ENCODE results near the gene SLC9A9.
A peak's percentile ranks its signal among the peaks of the same experiment; 100 is the strongest.
"Not testable (repeated sequence)": the region's sequence is repeated elsewhere in the genome, so short reads cannot be mapped to it uniquely, and the experiment has no call there.

The SLC9A9 gene

DNA sequence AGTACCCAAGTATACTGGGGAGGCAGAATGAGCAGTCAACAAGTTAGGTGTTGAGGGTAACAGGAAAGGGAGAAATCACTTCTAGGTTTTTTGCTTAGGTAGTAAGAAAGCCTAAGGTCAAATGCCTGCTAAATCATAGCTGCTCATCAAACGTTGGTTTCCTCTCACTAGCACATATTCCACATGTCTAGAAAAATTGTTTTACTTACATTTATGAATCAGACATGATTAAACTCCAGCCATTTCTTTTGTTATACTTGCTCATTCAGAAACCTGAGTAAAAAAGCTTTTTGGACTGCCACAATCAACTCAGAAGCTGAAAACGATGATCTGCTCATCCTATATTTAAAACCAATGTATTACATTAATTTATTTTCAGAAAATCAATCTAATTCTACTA lies 40.2 kb downstream of the SLC9A9 start:
- H3K9me3 ChIP-seq (ENCODE audit: control insufficient read depth in 1 of 2, low read length in 2 of 2), result no peaks in the 10 kb centered on the region
- no peak overlapping the region for H3K4me3 ChIP-seq (ENCODE audit: low read depth in 1 of 2, low read length in 2 of 2)
- peaks cover 0 to 22% of the 10 kb centered on the region in 2 donors for H3K4me1 ChIP-seq (ENCODE audit: control insufficient read depth in 1 of 2, insufficient read depth in 2 of 2, low read length in 2 of 2)
- H3K36me3 ChIP-seq (ENCODE audit: control insufficient read depth in 1 of 2, insufficient read depth in 2 of 2, low read length in 2 of 2), result no peaks in the 10 kb centered on the region
- no peak overlapping the region for H3K27ac ChIP-seq (ENCODE audit: low read length)
- no peaks in the 10 kb centered on the region for H3K27me3 ChIP-seq (ENCODE audit: low read depth, low read length)

DNA sequence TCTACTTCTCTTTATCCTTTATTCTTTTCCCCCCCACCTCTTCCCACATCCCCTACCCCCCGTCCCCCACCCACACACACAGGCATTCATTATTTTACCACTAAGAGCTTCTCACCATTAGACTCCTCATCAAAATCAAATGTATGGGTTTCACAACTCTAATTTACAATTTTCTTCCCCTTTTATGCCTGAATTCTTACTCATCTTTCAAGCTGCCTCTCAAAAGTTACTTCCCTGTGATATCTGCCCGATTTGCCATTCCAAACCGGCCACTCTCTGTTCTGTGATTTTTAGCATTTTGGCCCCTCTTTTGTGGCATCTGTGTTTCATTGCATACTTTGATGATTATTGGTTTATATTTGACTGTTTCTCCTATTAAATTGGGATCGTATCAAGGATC lies 42.2 kb downstream of the SLC9A9 start:
- no peak overlapping the region for H3K27ac ChIP-seq (ENCODE audit: low read length)
- H3K4me1 ChIP-seq (ENCODE audit: control insufficient read depth in 1 of 2, insufficient read depth in 2 of 2, low read length in 2 of 2), result peaks cover 0 to 19% of the 10 kb centered on the region in 2 donors
- H3K4me3 ChIP-seq (ENCODE audit: low read depth in 1 of 2, low read length in 2 of 2), result no peak overlapping the region
- H3K27me3 ChIP-seq (ENCODE audit: low read depth, low read length), result no peaks in the 10 kb centered on the region
- no peaks in the 10 kb centered on the region for H3K36me3 ChIP-seq (ENCODE audit: control insufficient read depth in 1 of 2, insufficient read depth in 2 of 2, low read length in 2 of 2)
- H3K9me3 ChIP-seq (ENCODE audit: control insufficient read depth in 1 of 2, low read length in 2 of 2), result no peaks in the 10 kb centered on the region

DNA sequence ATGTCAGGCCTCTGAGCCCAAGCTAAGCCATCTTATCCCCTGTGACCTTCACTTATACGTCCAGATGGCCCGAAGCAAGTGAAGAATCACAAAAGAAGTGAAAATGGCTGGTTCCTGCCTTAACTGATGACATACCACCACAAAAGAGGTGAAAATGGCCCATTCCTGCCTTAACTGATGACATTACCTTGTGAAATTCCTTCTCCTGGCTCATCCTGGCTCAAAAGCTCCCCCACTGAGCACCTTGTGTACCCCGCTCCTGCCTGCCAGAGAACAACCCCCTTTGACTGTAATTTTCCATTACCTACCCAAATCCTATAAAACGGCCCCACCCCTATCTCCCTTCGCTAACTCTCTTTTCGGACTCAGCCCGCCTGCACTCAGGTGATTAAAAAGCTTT lies 42.8 kb downstream of the SLC9A9 start:
- not testable (repeated sequence) for H3K4me3 ChIP-seq (ENCODE audit: low read depth in 1 of 2, low read length in 2 of 2)

DNA sequence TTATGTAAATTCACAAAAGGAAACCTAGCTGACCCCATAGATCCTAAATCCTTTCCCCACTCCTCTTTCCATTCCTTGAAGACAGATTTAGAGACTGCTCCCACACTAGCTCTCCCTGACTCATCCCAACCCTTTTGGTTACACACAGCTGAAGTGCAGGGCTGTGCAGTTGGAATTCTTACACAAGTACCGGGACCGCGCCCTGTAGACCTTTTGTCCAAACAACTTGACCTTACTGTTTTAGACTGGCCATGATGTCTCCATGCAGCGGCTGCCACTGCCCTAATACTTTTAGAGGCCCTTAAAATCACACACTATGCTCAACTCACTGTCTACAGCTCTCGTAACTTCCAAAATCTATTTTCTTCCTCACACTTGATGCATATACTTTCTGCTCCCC lies 47.2 kb downstream of the SLC9A9 start:
- not testable (repeated sequence) for H3K27me3 ChIP-seq (ENCODE audit: low read depth, low read length); H3K4me3 ChIP-seq (ENCODE audit: low read depth in 1 of 2, low read length in 2 of 2); H3K4me1 ChIP-seq (ENCODE audit: control insufficient read depth in 1 of 2, insufficient read depth in 2 of 2, low read length in 2 of 2); H3K36me3 ChIP-seq (ENCODE audit: control insufficient read depth in 1 of 2, insufficient read depth in 2 of 2, low read length in 2 of 2); H3K9me3 ChIP-seq (ENCODE audit: control insufficient read depth in 1 of 2, low read length in 2 of 2); H3K27ac ChIP-seq (ENCODE audit: low read length)

More for the DNA sequence above, 42.8 kb downstream of the SLC9A9 start:
- peaks cover 0 to 13% of the 10 kb centered on the region in 2 donors for H3K4me1 ChIP-seq (ENCODE audit: control insufficient read depth in 1 of 2, insufficient read depth in 2 of 2, low read length in 2 of 2)
- H3K27ac ChIP-seq (ENCODE audit: low read length); H3K27me3 ChIP-seq (ENCODE audit: low read depth, low read length); H3K9me3 ChIP-seq (ENCODE audit: control insufficient read depth in 1 of 2, low read length in 2 of 2); H3K36me3 ChIP-seq (ENCODE audit: control insufficient read depth in 1 of 2, insufficient read depth in 2 of 2, low read length in 2 of 2): not testable (repeated sequence)

DNA sequence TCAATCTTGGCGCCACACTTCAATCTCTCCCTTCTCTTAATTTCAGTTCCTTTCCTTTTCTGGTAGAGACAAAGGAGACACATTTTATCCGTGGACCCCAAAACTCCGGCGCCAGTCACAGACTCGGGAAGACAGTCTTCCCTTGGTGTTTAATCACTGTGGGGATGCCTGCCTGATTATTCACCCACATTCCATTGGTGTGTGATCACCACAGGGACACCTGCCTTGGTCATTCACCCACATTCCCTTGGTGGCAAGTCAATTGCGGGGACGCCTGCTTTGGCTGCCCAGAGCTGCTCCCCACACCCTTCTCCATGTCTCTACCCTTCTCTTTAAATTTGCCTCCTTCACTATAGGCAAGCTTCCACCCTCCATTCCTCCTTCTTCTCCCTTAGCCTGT lies 50.1 kb downstream of the SLC9A9 start:
- H3K27ac ChIP-seq (ENCODE audit: low read length); H3K36me3 ChIP-seq (ENCODE audit: control insufficient read depth in 1 of 2, insufficient read depth in 2 of 2, low read length in 2 of 2); H3K27me3 ChIP-seq (ENCODE audit: low read depth, low read length); H3K9me3 ChIP-seq (ENCODE audit: control insufficient read depth in 1 of 2, low read length in 2 of 2); H3K4me3 ChIP-seq (ENCODE audit: low read depth in 1 of 2, low read length in 2 of 2): not testable (repeated sequence)
- H3K4me1 ChIP-seq (ENCODE audit: control insufficient read depth in 1 of 2, insufficient read depth in 2 of 2, low read length in 2 of 2), result peaks cover 0 to 19% of the 10 kb centered on the region in 2 donors

DNA sequence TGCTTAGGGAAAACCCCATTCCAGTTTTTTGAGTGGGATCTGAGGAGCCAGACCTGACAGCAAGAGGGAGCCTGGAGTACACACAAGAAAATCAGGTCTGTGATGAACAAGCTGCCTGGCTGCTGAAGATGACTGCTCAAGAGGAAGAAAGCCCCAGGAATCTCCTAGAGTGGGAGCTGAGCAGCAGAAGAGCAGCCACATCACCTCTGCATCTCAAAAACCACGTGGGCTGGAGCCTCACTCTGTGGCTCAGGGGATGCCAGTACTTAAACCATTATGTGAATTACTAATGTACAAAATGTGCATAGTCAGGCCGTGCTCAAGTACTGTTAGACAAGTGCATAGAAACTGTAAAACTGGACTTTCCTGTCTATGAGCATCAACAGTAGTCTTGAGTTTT lies 52.4 kb downstream of the SLC9A9 start:
- H3K36me3 ChIP-seq (ENCODE audit: control insufficient read depth in 1 of 2, insufficient read depth in 2 of 2, low read length in 2 of 2), result no peaks in the 10 kb centered on the region
- peaks cover 0 to 19% of the 10 kb centered on the region in 2 donors for H3K4me1 ChIP-seq (ENCODE audit: control insufficient read depth in 1 of 2, insufficient read depth in 2 of 2, low read length in 2 of 2)
- no peaks in the 10 kb centered on the region for H3K9me3 ChIP-seq (ENCODE audit: control insufficient read depth in 1 of 2, low read length in 2 of 2)
- H3K4me3 ChIP-seq (ENCODE audit: low read depth in 1 of 2, low read length in 2 of 2), result no peak overlapping the region
- H3K27ac ChIP-seq (ENCODE audit: low read length), result no peak overlapping the region
- H3K27me3 ChIP-seq (ENCODE audit: low read depth, low read length), result no peaks in the 10 kb centered on the region

DNA sequence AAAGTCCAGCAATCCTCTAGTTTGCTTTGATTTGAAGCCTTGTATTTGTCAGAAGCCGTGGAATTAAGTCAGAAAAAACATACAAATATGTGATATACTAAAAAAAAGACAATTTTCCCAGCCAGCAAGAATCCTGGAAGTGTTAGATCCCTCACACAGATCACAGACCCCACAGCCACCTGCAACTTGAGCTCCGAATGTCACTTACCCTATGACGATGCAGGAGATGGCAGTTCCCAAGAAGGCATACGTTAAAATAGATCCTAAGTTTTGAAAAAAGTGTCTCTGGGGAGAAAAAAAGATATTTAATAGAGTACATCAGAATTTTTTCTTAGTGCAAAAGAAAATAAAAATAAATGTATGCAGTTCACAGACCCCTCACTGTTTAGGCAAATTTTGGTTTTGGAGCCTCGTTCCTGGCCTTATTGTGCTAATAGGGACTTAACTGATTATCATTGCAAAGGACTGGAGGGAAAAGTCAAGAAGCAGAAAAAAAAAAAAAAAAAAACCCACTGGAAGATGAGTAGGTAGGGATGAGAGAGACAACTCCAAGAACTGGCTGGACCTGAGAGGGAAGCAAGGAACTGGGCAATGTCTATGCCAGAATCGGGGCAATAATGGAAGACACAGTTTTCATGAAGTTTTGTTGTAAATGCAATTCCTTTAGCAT lies 53.3 kb downstream of the SLC9A9 start:
- Histone ChIP-seq H3K36me3 (ENCODE audit: control insufficient read depth in 1 of 2, insufficient read depth in 2 of 2, low read length in 2 of 2) (no peaks in the 10 kb centered on the region), H3K9me3 (ENCODE audit: control insufficient read depth in 1 of 2, low read length in 2 of 2) (no peaks in the 10 kb centered on the region), H3K27me3 (ENCODE audit: low read depth, low read length) (no peaks in the 10 kb centered on the region), H3K4me3 (ENCODE audit: low read depth in 1 of 2, low read length in 2 of 2) (no peak overlapping the region), H3K27ac (ENCODE audit: low read length) (no peak overlapping the region), H3K4me1 (ENCODE audit: control insufficient read depth in 1 of 2, insufficient read depth in 2 of 2, low read length in 2 of 2) (peaks cover 0 to 19% of the 10 kb centered on the region in 2 donors)

DNA sequence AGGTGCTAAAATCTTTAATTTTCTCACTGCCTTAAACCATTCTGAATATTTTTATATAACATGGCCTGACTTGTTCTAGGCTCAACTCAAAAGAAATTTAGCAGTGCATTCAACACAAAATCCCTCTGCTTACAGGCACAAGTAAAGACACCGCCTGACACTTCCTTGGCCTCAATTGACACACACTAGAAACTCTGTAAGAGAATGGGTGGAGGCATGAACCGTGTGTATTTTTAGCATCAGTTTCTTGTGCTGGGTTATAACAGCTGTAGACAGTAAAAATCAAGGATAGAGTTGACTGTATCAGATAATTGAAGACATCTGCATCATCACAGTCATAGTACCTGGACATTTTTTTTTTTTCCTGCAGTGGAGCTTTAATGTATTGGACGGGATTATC lies 54.3 kb downstream of the SLC9A9 start:
- no peaks in the 10 kb centered on the region for H3K9me3 ChIP-seq (ENCODE audit: control insufficient read depth in 1 of 2, low read length in 2 of 2)
- H3K27ac ChIP-seq (ENCODE audit: low read length), result no peak overlapping the region
- H3K4me1 ChIP-seq (ENCODE audit: control insufficient read depth in 1 of 2, insufficient read depth in 2 of 2, low read length in 2 of 2), result peaks cover 0 to 19% of the 10 kb centered on the region in 2 donors
- H3K36me3 ChIP-seq (ENCODE audit: control insufficient read depth in 1 of 2, insufficient read depth in 2 of 2, low read length in 2 of 2), result no peaks in the 10 kb centered on the region
- H3K4me3 ChIP-seq (ENCODE audit: low read depth in 1 of 2, low read length in 2 of 2), result no peak overlapping the region
- no peaks in the 10 kb centered on the region for H3K27me3 ChIP-seq (ENCODE audit: low read depth, low read length)

DNA sequence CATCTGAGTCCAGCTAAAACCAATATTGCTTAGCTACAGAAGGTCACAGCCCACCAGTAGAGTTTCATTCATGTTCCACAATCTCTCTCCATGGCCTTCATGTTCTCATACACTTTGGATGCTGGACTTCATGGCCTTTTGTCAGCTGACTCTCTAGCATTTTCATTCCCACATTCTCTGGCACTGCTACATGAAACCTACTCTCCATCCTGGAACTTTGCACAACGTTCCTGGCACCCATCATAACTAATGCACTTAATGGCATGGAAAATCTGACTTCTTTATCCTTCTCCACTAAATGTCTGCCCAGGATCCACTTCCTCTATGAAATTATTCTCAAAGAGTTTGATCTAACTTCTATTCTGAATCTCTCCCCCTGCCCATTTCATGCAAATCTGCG lies 56.9 kb downstream of the SLC9A9 start:
- Histone ChIP-seq H3K4me1 (ENCODE audit: control insufficient read depth in 1 of 2, insufficient read depth in 2 of 2, low read length in 2 of 2) (peaks cover 0 to 19% of the 10 kb centered on the region in 2 donors), H3K27me3 (ENCODE audit: low read depth, low read length) (no peaks in the 10 kb centered on the region), H3K36me3 (ENCODE audit: control insufficient read depth in 1 of 2, insufficient read depth in 2 of 2, low read length in 2 of 2) (no peaks in the 10 kb centered on the region), H3K4me3 (ENCODE audit: low read depth in 1 of 2, low read length in 2 of 2) (no peak overlapping the region), H3K27ac (ENCODE audit: low read length) (no peak overlapping the region), H3K9me3 (ENCODE audit: control insufficient read depth in 1 of 2, low read length in 2 of 2) (no peaks in the 10 kb centered on the region)

DNA sequence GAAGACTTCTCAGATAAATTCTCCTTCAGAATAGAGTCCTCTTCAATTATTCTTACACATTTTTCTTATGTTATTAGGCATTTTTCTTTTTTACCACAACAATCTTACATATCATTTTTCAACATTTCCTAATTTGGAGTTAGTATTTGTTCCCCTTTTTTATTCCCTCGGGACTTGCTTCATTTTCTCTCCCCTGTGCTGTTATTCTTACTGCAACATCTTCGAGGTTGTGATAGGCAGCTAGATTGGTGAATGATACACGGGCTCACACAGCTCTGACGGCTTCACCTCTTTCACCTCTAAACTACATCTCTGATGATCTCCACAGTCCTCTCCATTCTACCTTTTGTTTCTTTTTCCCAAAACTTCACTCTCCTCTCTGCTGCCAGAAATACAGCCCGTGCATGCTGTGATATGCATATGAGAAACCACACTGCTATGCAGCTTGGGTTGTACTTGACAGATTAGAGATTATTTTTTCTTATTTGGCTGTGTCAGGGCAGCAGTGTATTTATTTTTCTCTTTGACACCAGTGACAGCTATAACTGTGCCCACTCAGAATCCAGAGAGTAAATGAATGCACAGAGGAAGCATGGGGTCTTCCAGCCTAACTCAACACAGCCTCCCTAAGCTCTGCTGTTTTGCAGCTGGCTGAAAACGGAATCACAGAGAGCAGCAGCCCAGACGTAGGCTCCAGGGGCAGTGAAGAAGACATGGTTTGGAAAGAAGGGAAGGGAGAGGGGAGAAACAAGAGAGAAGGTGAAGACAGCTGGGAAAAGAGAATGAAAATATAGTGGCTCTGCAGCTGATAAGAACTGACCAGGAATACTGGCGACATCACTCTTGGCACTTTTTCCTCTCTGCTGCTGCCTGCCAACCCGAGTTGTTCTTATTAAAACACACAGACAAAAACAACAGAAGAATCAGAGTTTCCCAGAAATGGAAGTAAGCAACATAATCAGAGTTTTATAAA lies 61.8 kb downstream of the SLC9A9 start:
- H3K9me3 ChIP-seq (ENCODE audit: control insufficient read depth in 1 of 2, low read length in 2 of 2), result no peaks in the 10 kb centered on the region
- peak overlapping the region in 1 of 2 donors; percentile 32 for H3K4me3 ChIP-seq (ENCODE audit: low read depth in 1 of 2, low read length in 2 of 2)
- H3K4me1 ChIP-seq (ENCODE audit: control insufficient read depth in 1 of 2, insufficient read depth in 2 of 2, low read length in 2 of 2), result no peaks in the 10 kb centered on the region
- H3K27ac ChIP-seq (ENCODE audit: low read length), result no peak overlapping the region
- H3K36me3 ChIP-seq (ENCODE audit: control insufficient read depth in 1 of 2, insufficient read depth in 2 of 2, low read length in 2 of 2), result no peaks in the 10 kb centered on the region
- H3K27me3 ChIP-seq (ENCODE audit: low read depth, low read length), result no peaks in the 10 kb centered on the region

DNA sequence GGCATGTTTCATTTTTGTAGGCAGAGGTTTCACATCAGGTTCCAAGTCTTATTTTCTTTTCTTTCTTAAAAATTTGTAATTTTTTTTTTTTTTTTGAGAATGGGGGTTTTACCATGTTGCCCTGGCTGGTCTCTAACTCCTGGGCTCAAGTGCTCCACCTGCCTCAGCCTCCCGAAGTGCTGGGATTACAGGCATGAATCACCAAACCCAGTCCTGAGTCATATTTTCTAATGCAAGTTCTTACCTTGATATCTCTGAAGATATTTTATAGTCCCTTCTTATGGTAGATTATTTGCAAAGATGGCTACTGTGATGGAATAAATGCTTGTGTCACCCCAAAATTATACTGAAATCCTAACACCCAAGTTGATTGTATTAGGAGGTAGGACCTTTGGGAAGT lies 63.8 kb downstream of the SLC9A9 start:
- H3K4me3 ChIP-seq (ENCODE audit: low read depth in 1 of 2, low read length in 2 of 2), result no peak overlapping the region
- no peaks in the 10 kb centered on the region for H3K36me3 ChIP-seq (ENCODE audit: control insufficient read depth in 1 of 2, insufficient read depth in 2 of 2, low read length in 2 of 2)
- no peaks in the 10 kb centered on the region for H3K4me1 ChIP-seq (ENCODE audit: control insufficient read depth in 1 of 2, insufficient read depth in 2 of 2, low read length in 2 of 2)
- H3K27ac ChIP-seq (ENCODE audit: low read length), result no peak overlapping the region
- no peaks in the 10 kb centered on the region for H3K9me3 ChIP-seq (ENCODE audit: control insufficient read depth in 1 of 2, low read length in 2 of 2)
- H3K27me3 ChIP-seq (ENCODE audit: low read depth, low read length), result no peaks in the 10 kb centered on the region
